Activated CD4-positive, alpha-beta T cell treated with anti-CD3 and anti-CD28 coated beads, Interleukin-2, Interleukin-4, amounts not matched to agents 100 ng/mL and 50 ng/mL, durations not matched to agents 16 hours and 8 hours (primary cell): ENCODE data around the gene SMARCC1.

Experiments used
- DNase-seq: peaks from one replicate; pipeline ENCODE4 v3.0.0-alpha.2; 2020; ENCODE audit warnings: low spot score

SMARCC1 gene

GRCh38 chr3:47586746-47587145, 194.9 kb downstream of the SMARCC1 start:
- DNase-seq: no peak

GRCh38 chr3:47583320-47584075, 198.2 kb downstream of the SMARCC1 start:
- DNase-seq: no peak

- no peak for DNase-seq
Measured at GRCh38 chr3:47581835-47582234, 199.9 kb downstream of the SMARCC1 start.

GRCh38 chr3:47581422-47581821, 200.3 kb downstream of the SMARCC1 start:
- no peak for DNase-seq

GRCh38 chr3:47580481-47580880, 201.2 kb downstream of the SMARCC1 start:
- DNase-seq: no peak

- DNase-seq: no peak
Measured at GRCh38 chr3:47579875-47580274, 201.8 kb downstream of the SMARCC1 start.

- DNase-seq: no peak
Measured at GRCh38 chr3:47578691-47579632, 202.7 kb downstream of the SMARCC1 start, which contains the start of gene CSPG5. CSPG5 (minus strand) TSS chr3:47578865; CDS start chr3:47578693, 172 bp downstream.

- peak; percentile 18 for DNase-seq
Measured at GRCh38 chr3:47578119-47578632, 203.5 kb downstream of the SMARCC1 start.

GRCh38 chr3:47577583-47578118, 204.0 kb downstream of the SMARCC1 start:
- no peak for DNase-seq

- no peak for DNase-seq
Measured at GRCh38 chr3:47573190-47574172, 208.2 kb downstream of the SMARCC1 start.

GRCh38 chr3:47571391-47572175, 210.1 kb downstream of the SMARCC1 start:
- no peak for DNase-seq

- DNase-seq: no peak
Measured at GRCh38 chr3:47568901-47569300, 212.8 kb downstream of the SMARCC1 start.

- DNase-seq: no peak
Measured at GRCh38 chr3:47567149-47567548, 214.5 kb downstream of the SMARCC1 start.

GRCh38 chr3:47566667-47567066, 215.0 kb downstream of the SMARCC1 start:
- DNase-seq: no peak

- DNase-seq: no peak
Measured at GRCh38 chr3:47565734-47566550, 215.8 kb downstream of the SMARCC1 start.

GRCh38 chr3:47556351-47556750, 225.3 kb downstream of the SMARCC1 start:
- no peak for DNase-seq

- no peak for DNase-seq
Measured at GRCh38 chr3:47554335-47554734, 227.4 kb downstream of the SMARCC1 start.

GRCh38 chr3:47553407-47553806, 228.3 kb downstream of the SMARCC1 start:
- no peak for DNase-seq

GRCh38 chr3:47542471-47543173, 239.1 kb downstream of the SMARCC1 start:
- DNase-seq: no peak
